HG02970 (cell line): Measurements from ENCODE around the gene AXL.
"Not testable (repeated sequence)": the region's sequence is repeated elsewhere in the genome, so short reads cannot be mapped to it uniquely, and the experiment has no call there.

Experiments used
- ATAC-seq: cut with Tn5 transposase; IDR thresholded peaks from one replicate; pipeline ENCODE4 v1.9.1; 2021; ENCODE audit warnings: mild to moderate bottlenecking, moderate library complexity, moderate number of reproducible peaks; ENCODE audit not compliant: unreplicated experiment, low FRiP score

AXL gene

DNA sequence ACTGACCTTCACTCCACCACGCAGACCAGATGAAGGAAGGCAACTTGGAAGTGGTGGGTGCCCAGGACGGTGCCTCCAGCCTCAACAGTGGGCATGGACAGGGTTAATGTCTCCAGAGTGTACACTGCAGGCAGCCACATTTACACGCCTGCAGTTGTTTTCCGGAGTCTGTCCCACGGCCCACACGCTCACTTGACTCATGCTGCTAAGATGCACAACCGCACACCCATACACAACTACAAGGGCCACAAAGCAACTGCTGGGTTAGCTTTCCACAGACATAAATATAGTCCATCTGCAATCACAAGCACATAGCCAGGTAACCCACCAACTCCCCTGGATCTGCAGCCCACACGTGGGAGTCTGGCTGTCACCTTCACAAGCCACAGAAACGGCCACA is 12.6 kb upstream of the AXL start:
- ATAC-seq = no peak

DNA sequence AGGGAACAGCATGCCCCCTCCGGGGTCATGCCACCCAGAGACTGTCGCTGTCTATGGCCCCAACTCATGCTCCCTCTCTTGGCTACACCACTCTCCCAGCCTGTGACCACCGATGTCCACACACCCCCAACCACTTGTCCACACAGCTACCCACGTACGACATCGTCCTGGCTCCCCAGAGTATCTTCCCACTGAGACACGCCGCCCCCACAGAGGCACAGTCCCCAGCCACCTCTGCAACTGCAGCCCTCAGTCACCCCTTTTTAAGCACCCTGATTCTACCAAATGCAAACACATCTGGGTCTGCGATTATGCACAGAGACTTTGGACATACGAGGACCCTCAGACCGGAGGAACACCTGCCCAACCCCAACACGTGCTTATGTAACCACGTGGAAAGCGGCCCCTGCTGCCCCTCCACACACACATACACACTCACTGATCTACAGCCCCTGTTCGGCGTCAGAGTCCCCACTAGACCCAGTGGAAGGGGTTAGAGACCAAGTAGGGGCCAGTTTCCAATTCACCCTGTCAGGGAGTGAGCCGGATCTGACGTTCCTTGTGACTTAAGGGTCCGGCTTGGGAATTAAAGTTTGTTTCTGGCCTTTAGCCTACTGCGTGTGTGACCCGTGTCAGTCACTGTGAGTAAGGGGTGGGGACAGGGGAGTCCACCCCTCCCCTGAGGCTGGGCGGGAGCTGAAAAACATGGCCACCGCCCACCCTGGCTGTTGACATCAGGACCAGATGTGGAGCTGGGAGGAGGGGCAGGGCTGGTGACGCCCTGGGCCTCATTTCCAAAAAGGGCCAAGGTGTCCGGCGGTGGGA is 11.9 kb upstream of the AXL start:
- no peak for ATAC-seq

DNA sequence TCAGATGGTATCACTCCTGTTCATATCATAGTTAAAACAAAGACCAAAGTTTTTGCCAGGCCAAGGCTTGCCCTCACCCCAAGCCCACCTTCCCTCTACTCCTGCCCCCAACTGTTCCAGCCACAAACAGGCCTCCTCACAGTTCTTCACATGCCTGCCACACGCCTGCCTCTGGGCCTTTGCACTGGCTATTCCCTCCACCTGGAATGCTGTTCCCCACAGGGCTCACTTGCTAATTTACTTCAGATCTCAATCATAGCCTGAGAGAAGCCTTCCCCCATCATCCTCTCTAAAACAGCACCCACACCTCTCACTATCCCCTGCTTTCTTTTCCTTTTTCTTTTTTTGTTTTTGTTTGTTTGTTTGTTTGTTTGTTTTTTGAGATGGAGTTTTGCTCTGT is 4.9 kb upstream of the AXL start:
- no peak for ATAC-seq

DNA sequence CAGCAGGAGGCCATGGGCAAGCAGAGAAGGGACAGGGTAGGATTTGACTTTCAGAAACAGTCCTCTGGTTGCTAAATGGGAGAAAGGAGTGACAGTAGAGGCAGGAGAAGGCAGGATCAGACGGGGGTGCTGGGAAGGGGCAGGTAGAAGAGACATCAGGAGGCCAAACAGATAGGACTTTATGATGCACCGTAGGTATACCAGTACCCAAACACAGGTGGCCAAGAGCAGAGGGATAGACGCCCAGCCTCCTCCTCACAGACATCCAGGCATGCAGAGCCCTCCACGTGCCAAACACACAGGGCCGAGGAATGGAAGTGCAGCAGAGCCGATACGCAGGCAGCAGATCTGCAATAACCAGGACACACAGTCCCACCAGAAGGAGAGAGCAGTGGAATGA is 1.3 kb upstream of the AXL start:
- no peak for ATAC-seq

DNA sequence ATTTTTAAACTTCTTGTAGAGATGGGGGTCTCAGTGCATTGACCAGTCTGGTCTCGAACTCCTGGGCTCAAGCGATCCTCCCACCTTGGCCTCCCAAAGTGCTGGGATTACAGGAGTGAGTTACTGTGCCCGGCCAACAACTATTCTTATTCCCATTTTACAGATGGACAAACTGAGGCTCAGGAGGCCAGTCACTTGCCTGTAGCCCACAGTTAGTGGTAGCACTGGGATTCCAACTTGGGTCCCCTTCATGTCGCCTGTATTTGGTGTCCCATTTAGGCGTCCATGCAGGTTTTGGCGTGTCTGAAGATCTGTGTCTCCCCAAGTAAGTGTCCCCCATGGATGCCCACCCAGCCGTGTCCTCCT is 791 bp upstream of the AXL start:
- ATAC-seq = no peak

DNA sequence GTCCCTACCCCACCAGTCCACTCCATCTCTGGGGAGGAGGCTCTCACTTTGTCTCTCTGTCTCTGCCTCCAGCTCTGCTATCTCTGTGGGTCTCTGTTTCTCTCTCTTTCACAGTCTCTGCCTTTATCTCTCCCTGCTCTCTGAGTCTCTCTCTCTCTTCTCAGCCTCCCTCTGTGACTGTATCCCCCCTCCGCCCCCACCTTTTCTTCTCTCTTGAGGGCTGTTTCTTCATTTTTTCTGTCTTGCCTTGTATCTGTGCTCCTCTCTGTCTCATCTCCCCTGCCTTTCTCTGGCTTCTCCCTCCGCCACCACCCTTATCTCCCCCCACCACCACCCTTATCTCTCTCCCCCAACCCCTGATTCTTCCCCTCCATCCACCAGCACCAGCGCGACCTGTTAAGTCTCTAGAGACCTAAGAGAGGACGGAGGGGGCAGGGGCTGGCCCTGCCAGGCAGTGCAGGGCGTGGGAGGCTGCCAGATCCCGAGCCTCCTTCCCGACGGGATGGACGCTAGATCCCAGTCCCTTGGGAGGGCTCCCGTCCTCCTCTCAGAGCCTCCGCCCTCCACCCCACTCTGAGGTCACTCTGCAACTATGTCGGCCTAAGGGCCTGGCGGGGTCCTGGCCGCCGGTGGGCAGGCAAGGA is 1.0 kb downstream of the AXL start:
- ATAC-seq = no peak

DNA sequence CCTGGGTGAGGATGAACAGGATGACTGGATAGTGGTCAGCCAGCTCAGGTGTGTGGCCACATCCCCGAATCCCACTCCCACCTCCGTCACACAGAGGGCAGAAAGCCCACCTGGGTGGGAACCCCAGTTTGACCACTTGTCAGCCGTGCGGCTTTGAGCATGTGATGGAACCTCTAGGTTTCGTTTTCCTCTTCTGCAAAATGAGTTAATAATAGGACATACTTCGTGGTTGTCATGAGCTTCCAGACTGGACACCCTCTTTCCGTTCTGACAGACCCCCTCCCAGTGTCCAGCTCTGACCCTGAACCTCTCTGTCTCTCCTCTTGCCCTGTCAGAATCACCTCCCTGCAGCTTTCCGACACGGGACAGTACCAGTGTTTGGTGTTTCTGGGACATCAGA is 1.8 kb downstream of the AXL start:
- ATAC-seq = no peak

DNA sequence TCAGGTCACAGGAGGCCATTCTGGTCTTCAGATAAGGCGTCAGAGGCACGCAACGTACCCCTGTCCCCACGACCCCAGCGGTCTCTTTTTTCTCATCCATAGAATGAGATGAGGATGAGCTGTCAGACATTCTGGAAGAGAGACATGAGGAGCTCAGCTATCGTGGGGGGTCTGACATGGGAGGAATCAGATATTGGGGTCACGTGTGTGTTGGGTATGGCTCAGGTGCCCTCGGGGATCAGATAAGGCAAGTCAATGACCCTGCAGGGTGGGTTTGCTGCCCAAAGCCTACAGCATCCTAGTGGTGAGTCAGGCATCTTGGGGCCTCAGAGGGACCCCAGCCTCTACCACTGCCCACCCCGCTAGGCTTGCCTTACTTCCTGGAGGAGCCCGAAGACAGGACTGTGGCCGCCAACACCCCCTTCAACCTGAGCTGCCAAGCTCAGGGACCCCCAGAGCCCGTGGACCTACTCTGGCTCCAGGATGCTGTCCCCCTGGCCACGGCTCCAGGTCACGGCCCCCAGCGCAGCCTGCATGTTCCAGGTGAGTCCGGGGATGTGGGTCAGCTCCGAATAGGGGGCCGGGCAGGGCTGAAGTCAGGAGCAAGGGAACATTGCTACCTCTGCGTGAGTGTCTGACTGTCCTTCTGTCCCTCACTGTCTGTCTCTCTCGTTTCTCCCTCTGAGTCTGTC is 2.6 kb downstream of the AXL start:
- no peak for ATAC-seq

DNA sequence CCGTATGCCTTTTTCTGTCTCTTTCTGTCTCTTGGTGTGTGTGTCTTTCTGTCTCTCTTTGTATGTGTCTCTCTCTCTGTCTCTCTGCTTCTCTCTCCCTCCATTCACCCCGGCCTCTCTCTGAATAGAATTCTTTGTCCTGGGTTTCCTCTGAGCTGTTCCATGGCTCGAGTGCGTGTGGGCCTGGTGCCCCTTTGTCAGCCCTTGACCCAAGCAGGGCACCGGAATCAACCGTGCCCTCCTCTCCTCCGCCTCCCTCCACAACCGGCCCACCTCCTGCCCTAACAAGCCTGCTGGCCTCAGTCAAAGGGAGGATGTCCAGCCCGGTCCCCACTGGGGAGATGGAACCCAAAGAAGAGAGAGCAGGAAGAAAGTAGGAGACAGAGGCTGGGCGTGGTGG is 3.2 kb downstream of the AXL start:
- ATAC-seq = no peak

DNA sequence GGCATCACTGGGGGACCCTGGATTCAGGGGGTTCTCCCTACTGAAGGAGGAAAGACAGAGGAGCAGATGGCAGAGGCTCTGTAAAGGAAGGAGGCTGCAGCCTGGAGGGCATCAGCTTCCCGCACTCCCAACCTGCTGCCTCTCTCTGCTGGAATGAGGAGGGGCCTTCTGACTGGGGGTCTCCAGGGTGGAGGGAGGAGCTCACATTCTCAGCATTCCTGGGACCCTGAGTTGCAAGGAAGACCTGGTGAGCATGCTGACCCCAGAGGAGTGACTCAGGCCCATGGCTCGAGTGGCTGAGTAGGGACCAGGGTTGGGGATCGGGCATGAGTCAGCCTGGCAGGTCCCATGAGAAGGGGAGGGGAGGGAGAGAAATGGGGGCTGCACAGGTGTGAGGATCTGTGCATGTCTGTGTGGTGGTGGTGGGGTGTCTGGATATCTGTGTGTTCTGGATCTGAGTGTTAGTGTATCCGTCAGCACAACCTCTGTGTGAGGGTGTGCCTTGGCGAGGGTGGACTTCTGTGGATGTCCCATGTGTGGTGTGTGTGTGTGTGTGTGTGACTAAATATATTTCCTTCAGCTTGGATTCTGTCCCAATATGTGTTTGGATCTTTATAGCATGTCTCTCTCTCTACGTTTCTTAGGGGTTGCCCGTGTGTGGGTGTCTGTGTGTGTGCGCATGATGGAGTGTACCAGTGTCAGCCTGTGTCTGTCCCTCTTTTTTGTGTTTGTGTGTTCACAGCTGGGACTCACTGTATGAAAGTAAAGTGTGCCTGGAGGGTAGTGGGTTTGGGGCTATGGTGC is 4.6 kb downstream of the AXL start:
- no peak for ATAC-seq

DNA sequence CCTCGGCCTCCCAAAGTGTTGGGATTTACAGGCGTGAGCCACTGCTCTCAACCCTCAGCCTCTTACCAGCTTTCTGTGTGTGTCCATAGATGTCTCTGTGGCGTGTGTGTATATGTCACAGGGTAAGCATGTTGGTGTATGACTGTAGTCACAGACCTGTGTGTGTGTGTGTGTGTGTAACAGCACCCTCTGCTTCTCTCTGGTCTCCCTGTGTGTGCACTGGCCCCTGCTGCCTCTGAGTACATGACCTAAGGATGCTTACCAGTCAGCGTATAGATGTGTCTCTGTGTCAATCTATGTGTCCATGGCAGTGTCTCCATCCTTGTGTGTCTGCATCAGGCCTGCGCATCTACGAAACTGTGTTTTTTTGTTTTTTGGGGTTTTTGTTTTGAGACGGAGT is 5.6 kb downstream of the AXL start:
- ATAC-seq = no peak

DNA sequence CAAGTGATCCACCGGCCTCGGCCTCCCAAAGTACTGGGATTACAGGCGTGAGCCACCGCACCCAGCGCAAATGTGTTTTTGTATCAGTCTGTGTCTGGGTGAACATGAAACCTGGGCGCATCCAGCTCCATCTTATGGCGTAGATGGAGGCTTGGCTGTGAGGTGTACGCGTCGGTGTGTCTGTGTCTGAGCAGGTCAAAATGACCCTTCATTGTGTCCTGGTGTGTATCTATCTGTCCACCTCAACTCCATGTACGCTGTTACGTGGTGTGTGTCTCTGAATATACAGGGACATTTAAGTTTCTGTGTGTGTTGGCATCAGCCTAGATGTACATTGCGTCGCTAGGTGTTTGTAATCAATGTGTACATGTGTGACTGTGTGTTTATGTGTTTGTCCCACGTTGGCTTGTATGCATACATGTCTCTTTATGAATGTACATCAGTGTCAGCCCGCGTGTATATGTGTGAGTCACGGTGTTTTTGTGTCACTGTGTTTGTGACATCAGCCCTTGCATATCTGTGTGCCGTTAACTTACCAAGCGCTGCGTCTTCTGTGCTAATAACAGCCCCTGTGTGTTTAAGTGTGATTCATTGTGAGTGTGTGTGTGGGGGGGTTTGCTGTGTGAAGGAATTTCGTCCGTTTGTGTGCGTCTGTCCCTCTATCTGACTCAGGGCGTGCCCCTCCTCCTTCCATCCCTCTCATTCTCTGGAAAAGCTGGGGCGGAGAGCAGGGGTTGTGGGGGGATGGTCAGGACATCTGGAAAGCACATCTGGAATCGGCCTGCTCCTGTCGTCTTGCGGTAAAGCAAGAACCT is 6.4 kb downstream of the AXL start:
- no peak for ATAC-seq

DNA sequence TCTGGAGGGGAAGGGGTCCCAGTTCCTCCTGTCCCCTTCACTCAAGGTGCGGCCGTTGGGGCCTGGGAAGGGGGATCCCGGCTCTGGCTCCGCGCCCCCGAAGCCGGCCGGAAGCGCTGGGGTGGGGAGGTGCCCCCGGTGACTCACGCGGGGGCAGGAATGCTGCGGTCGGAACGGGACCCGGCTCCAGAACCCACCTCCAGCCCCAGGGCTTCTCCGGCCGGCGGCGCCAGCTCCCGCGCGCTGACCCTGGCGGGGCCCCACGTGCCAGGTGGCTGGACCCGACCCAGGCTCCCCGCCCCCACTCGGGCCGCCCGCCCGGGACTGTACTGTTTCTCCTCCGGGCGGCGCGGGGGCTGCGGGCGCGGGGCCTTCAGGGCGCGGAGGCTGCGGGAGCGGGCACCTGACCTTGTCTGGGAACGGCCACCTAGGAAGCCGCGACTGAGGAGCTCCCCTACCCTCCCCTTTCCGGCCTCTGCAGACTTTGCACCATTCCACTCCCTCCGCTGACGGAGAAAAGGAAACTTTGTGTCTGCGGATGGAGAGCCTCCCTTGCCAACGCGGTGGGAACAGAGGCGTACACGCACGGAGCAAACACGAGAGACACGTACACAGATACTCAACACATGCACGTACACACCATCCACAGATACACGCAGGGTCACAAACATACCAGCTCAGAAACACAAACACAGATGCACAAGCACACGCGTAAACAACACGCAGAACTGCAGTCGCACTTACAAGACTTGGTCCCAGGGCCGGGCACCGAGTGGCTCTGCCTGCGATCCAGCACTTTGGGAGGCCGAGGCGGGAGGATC is 7.2 kb downstream of the AXL start:
- ATAC-seq = no peak

DNA sequence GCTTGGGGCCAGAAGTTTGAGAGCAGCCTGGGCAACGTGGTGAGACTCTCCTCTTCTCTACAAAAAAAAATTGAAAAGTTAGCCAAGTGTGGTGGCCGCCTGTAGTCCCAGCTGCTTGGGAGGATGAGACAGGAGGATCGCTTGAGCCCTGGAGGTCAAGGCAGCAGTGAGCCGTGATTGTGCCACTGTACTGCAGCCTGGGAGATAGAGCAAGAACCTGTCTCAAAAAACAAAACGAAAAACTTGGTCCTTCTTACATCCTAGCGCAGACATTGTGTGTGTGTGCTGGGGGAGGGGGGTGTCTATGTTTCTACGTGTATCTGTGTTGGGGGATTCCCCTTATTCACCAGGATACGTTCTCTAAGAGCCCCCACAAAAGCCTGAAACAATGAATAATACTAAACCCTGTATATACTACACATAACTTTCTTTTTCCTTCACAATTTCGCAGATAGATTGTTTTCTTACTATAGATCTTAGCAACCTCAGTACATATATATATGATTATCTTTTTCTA is 7.9 kb downstream of the AXL start:
- ATAC-seq = no peak

DNA sequence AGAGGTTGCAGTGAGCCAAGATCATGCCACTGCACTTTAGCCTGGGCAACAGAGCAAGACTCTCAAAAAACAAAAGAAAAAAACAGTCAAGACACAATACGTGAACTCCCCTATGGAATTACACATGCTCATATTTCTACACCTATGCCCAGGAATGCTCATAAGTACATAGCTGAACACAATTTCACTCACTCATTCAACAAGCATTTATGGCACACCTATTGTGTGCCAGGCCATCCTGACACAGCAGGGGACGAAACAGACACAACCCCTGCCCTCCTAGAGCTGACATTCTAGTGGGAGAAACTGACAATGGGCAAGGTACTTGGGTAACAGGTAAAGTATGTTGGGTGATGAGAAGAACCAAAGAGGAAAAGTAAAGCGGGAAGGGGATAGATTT is 9.5 kb downstream of the AXL start:
- ATAC-seq = no peak

DNA sequence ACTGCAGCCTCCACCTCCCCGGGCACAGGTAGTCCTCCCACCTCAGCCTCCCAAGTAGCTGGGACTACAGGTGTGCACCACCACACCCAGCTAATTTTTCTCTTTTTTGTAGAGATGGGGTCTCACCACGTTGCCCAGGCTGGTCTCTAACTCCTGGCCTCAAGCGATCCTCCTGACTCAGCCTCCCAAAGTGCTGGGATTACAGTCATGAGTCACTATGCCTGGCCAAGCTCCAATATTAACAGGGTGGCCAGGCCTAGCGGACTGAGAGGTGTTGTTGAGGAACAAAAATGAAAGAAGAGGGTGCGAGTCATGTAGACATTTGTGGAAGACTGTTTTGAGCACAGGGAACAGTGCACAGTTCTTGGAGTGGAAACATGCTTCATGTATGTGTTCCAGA is 10.3 kb downstream of the AXL start:
- not testable (repeated sequence) for ATAC-seq

DNA sequence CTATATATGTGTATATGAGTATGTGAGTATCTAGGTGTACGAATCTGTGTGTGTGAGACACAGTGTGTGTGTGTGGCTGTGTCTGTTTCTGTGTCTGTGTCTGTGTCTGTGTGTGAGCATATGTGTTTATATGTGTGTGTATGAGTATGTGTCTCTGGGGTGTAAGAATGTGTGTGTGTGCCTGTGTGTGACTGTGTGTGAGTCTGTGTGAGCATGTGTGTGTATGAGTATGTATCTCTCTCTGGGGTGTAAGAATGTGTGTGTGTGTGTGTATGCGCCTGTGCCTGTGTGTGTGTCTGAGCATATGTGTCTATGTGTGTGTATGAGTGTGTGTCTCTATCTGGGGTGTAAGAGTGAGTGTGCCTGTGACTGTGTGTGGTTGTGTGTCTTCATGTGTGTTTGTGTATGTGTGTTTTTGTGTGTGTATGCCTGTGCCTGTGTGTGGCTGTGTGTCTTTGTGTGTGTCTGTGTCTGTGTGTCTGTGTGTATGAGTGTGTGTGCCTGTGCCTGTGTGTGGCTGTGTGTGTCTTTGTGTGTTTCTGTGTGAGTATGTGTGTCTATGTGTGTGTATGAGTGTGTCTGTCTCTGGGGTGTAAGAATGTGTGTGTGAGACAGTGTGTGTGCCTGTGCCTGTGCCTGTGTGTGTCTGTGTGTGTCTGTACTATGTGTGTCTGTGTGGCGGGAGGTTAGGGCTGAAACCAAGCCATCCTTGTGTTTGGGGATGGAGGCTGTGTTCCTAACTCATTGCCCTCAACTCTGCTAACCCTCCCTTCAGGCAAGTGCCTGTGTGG is 11.2 kb downstream of the AXL start:
- no peak for ATAC-seq

DNA sequence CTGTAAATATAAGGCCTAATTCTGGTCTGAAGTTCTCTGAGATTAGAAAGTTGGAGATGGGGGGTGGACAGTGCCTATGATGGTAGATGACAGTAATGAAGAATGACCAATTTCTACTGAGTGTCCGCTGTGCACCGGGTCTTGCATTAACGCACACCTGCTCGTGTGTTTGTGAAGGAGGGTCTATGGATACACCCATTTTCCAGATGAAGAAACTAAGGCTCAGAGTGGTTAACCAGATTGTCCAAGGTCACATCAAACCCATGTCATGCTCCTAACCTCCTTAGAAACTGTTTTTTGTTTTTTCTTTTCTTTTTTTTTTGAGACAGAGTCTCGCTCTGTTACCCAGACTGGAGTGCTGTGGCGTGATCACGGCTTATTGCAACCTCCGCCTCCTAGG is 13.7 kb downstream of the AXL start:
- no peak for ATAC-seq
